GM12878 (cell line): ENCODE measurements around the gene FOXK2. TPM values are rescaled to one million over a fixed set of nuclear protein-coding genes. Genes with fewer than 3 reads are reported as not detected.
"Not testable (repeated sequence)": the region's sequence is repeated elsewhere in the genome, so short reads cannot be mapped to it uniquely, and the experiment has no call there.

Experiments used
- ATAC-seq: fragments of 200-7000 bp; cut with Tn5 transposase; 3 replicates; pipeline ENCODE4 v1.9.1; 2020; ENCODE audit warnings: mild to moderate bottlenecking, moderate library complexity
- BruUV-seq: library from RNA; stranded (reverse); fragments of 400-500 nt; replicated peaks from 2 replicates; lab custom pipeline; 2021; lab: Mats Ljungman, UMichigan
- CTCF ChIA-PET: fragments of 300-600 bp; sonication (Branson Sonifier 250); formaldehyde crosslinking; extraction: SDS; loops from one replicate; lab custom pipeline; 2021; ENCODE audit warnings: inconsistent platforms; lab: Yijun Ruan, JAX
- POLR2A ChIA-PET: fragments of 350-600 bp; formaldehyde crosslinking; extraction: SDS; loops from one replicate; lab custom pipeline; 2021; ENCODE audit warnings: inconsistent platforms; lab: Charles Lee
- RAD21 ChIA-PET: fragments of 300-600 bp; sonication (Branson Sonifier 250); formaldehyde crosslinking; loops from one replicate; lab custom pipeline; 2023; ENCODE audit warnings: antibody characterized with exemption; ENCODE audit not compliant: unreplicated experiment; lab: Charles Lee
- SMC1A ChIA-PET: fragments of 300-600 bp; sonication (Branson Sonifier 250); formaldehyde crosslinking; loops from one replicate; lab custom pipeline; 2023; ENCODE audit not compliant: unreplicated experiment, uncharacterized antibody; lab: Charles Lee
- DNase-seq: peaks from one replicate; pipeline ENCODE4 v3.0.0-alpha.2; 2011; ENCODE audit warnings: low read depth, low spot score
- FAIRE-seq: peaks from 3 replicates; lab custom pipeline; 2011; peaks lifted over from hg19 to GRCh38; lab: Jason Lieb, UNC
- H2AFZ ChIP-seq: 2 replicates; pipeline ENCODE4 v1.6.0; 2011; ENCODE audit warnings: low read depth, low read length, control low read depth; ENCODE audit not compliant: control insufficient read depth
- H3K27ac ChIP-seq: 2 replicates; pipeline ENCODE4 v1.5.1; 2011; ENCODE audit warnings: control low read depth; ENCODE audit not compliant: control insufficient read depth, insufficient read depth
- H3K27me3 ChIP-seq, 2 experiments: replicated peaks in 1 of 2; 2 replicates each; pipeline versions ENCODE4 v1.6.0 to v1.6.1; 2011; ENCODE audit warnings: low read length in 1 of 2; ENCODE audit not compliant: control insufficient read depth in 2 of 2, insufficient read depth in 2 of 2
- H3K36me3 ChIP-seq, 2 experiments: 2 replicates each; pipeline ENCODE4 v1.5.1; 2011; ENCODE audit warnings: low read length in 1 of 2; ENCODE audit not compliant: control insufficient read depth in 2 of 2, insufficient read depth in 2 of 2
- H3K4me1 ChIP-seq: 2 replicates; pipeline ENCODE4 v1.6.1; 2011; ENCODE audit warnings: mild to moderate bottlenecking, low read length, moderate library complexity, mixed read lengths; ENCODE audit not compliant: control insufficient read depth, insufficient read depth
- H3K4me2 ChIP-seq: 2 replicates; pipeline ENCODE4 v1.6.0; 2011; ENCODE audit warnings: control low read depth; ENCODE audit not compliant: control insufficient read depth, insufficient read depth
- H3K4me3 ChIP-seq: fragments of 200-600 bp; sonication (generic); 2 replicates; pipeline ENCODE4 v1.5.1; 2016
- H3K79me2 ChIP-seq: 2 replicates; pipeline ENCODE4 v1.6.0; 2011; ENCODE audit warnings: low read length; ENCODE audit not compliant: control insufficient read depth, insufficient read depth
- H3K9ac ChIP-seq: 2 replicates; pipeline ENCODE4 v1.8.0; 2011; ENCODE audit warnings: low read length, control low read depth, mixed read lengths; ENCODE audit not compliant: control insufficient read depth, insufficient read depth
- H3K9me3 ChIP-seq: replicated peaks from 3 replicates; pipeline ENCODE4 v1.5.1; 2011; ENCODE audit warnings: mild to moderate bottlenecking, low read length; ENCODE audit not compliant: control insufficient read depth, insufficient read depth
- H4K20me1 ChIP-seq: 2 replicates; pipeline ENCODE4 v1.6.0; 2011; ENCODE audit not compliant: control insufficient read depth, insufficient read depth
- BMI1 ChIP-seq: fragments of 450-650 bp; IDR thresholded peaks from 2 replicates; pipeline ENCODE4 v1.6.1; 2016; ENCODE audit warnings: mild to moderate bottlenecking, moderate library complexity, borderline replicate concordance
- DPF2 ChIP-seq: fragments of 450-650 bp; IDR thresholded peaks from 2 replicates; pipeline ENCODE4 v1.6.1; 2017; ENCODE audit warnings: mild to moderate bottlenecking
- HDGF ChIP-seq: fragments of 450-650 bp; IDR thresholded peaks from 2 replicates; pipeline ENCODE4 v1.6.1; 2016; ENCODE audit warnings: antibody characterized with exemption
- JUNB ChIP-seq: IDR thresholded peaks from 2 replicates; pipeline ENCODE4 v1.6.1; 2016; ENCODE audit warnings: antibody characterized with exemption, mild to moderate bottlenecking
- MTA2 ChIP-seq: fragments of 450-650 bp; IDR thresholded peaks from 2 replicates; pipeline ENCODE4 v1.6.1; 2016; ENCODE audit warnings: low read depth, mild to moderate bottlenecking, moderate library complexity
- NBN ChIP-seq: fragments of 450-650 bp; IDR thresholded peaks from 2 replicates; pipeline ENCODE4 v1.6.1; 2016
- PML ChIP-seq: IDR thresholded peaks from 2 replicates; pipeline ENCODE4 v1.6.1; 2012; ENCODE audit warnings: low read length, inconsistent platforms
- POU2F2 ChIP-seq: IDR thresholded peaks from 3 replicates; pipeline ENCODE4 v1.6.1; 2011; ENCODE audit warnings: low read depth, mild to moderate bottlenecking, low read length, borderline replicate concordance
- RFX5 ChIP-seq: IDR thresholded peaks from 2 replicates; pipeline ENCODE4 v1.6.1; 2011; ENCODE audit warnings: low read depth, low read length, improper control_type of control experiment
- RUNX3 ChIP-seq: IDR thresholded peaks from 2 replicates; pipeline ENCODE4 v1.6.1; 2012; ENCODE audit warnings: low read length, inconsistent platforms
- TAF1 ChIP-seq: IDR thresholded peaks from 2 replicates; pipeline ENCODE4 v1.6.1; 2011; ENCODE audit warnings: mild to moderate bottlenecking, low read depth, low read length, borderline replicate concordance
- TCF3 ChIP-seq: IDR thresholded peaks from 2 replicates; pipeline ENCODE4 v1.6.1; 2012; ENCODE audit warnings: low read depth, mild to moderate bottlenecking, low read length, borderline replicate concordance; ENCODE audit not compliant: insufficient read depth
- YY1 ChIP-seq: IDR thresholded peaks from 2 replicates; pipeline ENCODE4 v1.6.1; 2011; ENCODE audit warnings: low read depth, mild to moderate bottlenecking, low read length
- ZBED1 ChIP-seq: IDR thresholded peaks from 2 replicates; pipeline ENCODE4 v1.6.1; 2016; ENCODE audit warnings: borderline replicate concordance
- ZNF217 ChIP-seq: fragments of 450-650 bp; IDR thresholded peaks from 2 replicates; pipeline ENCODE4 v1.6.1; 2017; ENCODE audit warnings: antibody characterized with exemption, mild to moderate bottlenecking
- WGBS: methylation state at CpG from one replicate; pipeline ENCODE4 v1.1.6; 2016; ENCODE audit warnings: low lambda C conversion rate; ENCODE audit not compliant: insufficient replicate concordance, insufficient coverage; ENCODE audit errors: missing lambda C conversion rate; 5-methylcytosine and 5-hydroxymethylcytosine counted together
- in situ Hi-C: fragments of 300-500 bp; cut with MboI; formaldehyde crosslinking; loops from 9 replicates; pipeline ENCODE4 v1.14.3; 2018; ENCODE audit warnings: mixed read lengths
- intact Hi-C: fragments of 100-400 bp; cut with micrococcal nuclease; formaldehyde crosslinking; loops from one replicate; pipeline ENCODE4 v1.14.2; 2022; ENCODE audit not compliant: unreplicated experiment
- polyA plus RNA-seq, 11 experiments: library from polyadenylated mRNA; depleted of rRNA in 4 of 11; unstranded in 6 of 11; stranded (reverse) in 5 of 11; fragments of >200 nt; fragmentation: Nextera tagmentation in 4 of 11; fragmentation: Illumina TruSeq in 1 of 11; extraction: Ambion mirVana in 4 of 11; extraction: Trizol in 1 of 11; gene quantifications; 1 replicate in 1 of 11; 2 replicates in 10 of 11; pipeline versions ENCODE4 v1.2.1 to v1.2.3, GENCODE V29; 2011 to 2016; ENCODE audit warnings: inconsistent platforms in 2 of 11, missing spikeins in 2 of 11, low read depth in 1 of 11
- total RNA-seq, 4 experiments: library from RNA; depleted of rRNA in 3 of 4; stranded (reverse); fragments of >200 nt in 3 of 4; fragmentation: Illumina TruSeq in 1 of 4; extraction: Trizol in 1 of 4; gene quantifications; 2 replicates each; pipeline versions ENCODE4 v1.2.1 to v1.2.3, GENCODE V29; 2013 to 2021
- TF ChIP-seq, protein P1 (sequence below): fragments of 450-650 bp; IDR thresholded peaks from 2 replicates; pipeline ENCODE4 v1.6.1; 2017; ENCODE audit warnings: mild to moderate bottlenecking
- TF ChIP-seq, protein P2 (sequence below): fragments of 450-650 bp; IDR thresholded peaks from 2 replicates; pipeline ENCODE4 v1.6.1; 2016; ENCODE audit warnings: mild to moderate bottlenecking
- TF ChIP-seq, protein P3 (sequence below): fragments of 450-650 bp; IDR thresholded peaks from 2 replicates; pipeline ENCODE4 v1.6.1; 2017; ENCODE audit warnings: mild to moderate bottlenecking, low read depth, inconsistent platforms; ENCODE audit not compliant: poor library complexity, severe bottlenecking
- TF ChIP-seq, protein P4 (sequence below): fragments of 450-650 bp; IDR thresholded peaks from 2 replicates; pipeline ENCODE4 v1.6.1; 2016; ENCODE audit warnings: mild to moderate bottlenecking

Gene FOXK2
- total and polyA plus RNA-seq, 10 of the 15 experiments (the other 5 are each of a cell fraction or from before 2014, with no cell fraction given), result 2.4 to 56.8 (median 34.4) TPM

DNA sequence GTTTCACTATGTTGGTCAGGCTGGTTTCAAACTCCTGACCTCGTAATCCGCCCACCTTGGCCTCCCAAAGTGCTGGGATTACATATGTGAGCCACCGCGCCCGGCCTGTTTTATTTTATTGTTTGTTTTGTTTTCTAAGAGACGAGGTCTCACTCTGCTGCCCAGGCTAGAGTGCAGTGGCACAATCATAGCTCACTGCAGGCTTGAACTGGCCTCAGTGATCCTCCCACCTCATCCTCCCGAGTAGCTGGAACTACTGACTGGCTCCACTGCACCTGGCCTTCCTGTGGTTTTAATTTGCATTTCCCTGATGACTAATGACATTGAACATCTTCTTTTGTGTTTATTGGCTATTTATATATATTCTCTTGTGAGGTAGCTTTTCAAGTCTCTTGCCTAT lies 13.1 kb upstream of the FOXK2 start:
- Histone ChIP-seq H3K4me3 (peak overlapping the region; percentile 26; the same call in 1 of the 2 replicates), H3K9ac (peak overlapping the region; percentile 32; the same call in 1 of the 2 replicates), H3K4me2 (peak overlapping the region; percentile 61), H3K4me1 (peaks cover 11% of the 10 kb centered on the region), H3K27ac (peak overlapping the region; percentile 46)
- DNase-seq, result peak; percentile 92
- under 1% methylated on average over 7 of the region's 7 CpGs for WGBS
- ChIA-PET RAD21 (interaction anchor here (0.7 to 1.6 kb wide), 6 partner anchors 10 to 358 kb away, joined by 3 to 5 read pairs (median 3); no protein-coding TSS in a partner anchor), CTCF (interaction anchor here (1.0 to 5.6 kb wide), 10 partner anchors 9 to 57 kb away, joined by 3 to 26 read pairs (median 4); partner anchors contain the start of gene FOXK2), SMC1A (interaction anchor here (0.8 to 3.0 kb wide), 11 partner anchors 9 to 87 kb away, joined by 3 to 12 read pairs (median 4); no protein-coding TSS in a partner anchor), POLR2A (interaction anchor here (0.7 to 2.7 kb wide), 12 partner anchors 9 to 214 kb away, joined by 3 to 19 read pairs (median 4); partner anchors contain the start of genes FOXK2 and NARF)
- H3K36me3 ChIP-seq, H4K20me1 ChIP-seq, H3K27me3 ChIP-seq, in situ Hi-C loops, H3K9me3 ChIP-seq, intact Hi-C loops, BruUV-seq, H2AFZ ChIP-seq, H3K79me2 ChIP-seq: not testable (repeated sequence)
- ATAC-seq, result peak; percentile 100
- FAIRE-seq, result peak; percentile 100
- TF ChIP-seq ZBED1 (peak; percentile 77; the same call in 1 of the 2 replicates), HDGF (0 out of 2 replicates have a peak, but pooled peaks have one; percentile 74), ZNF217 (peak; percentile 93; the same call in 1 of the 2 replicates), TAF1 (peak; percentile 59; the same call in 1 of the 2 replicates), MTA2 (peak; percentile 73), BMI1 (0 out of 2 replicates have a peak, but pooled peaks have one; percentile 20), PML (peak; percentile 59; the same call in 1 of the 2 replicates), RFX5 (0 out of 2 replicates have a peak, but pooled peaks have one; percentile 29), TCF3 (peak; percentile 81; the same call in 1 of the 2 replicates), RUNX3 (peak; percentile 95), JUNB (peak; percentile 52), POU2F2 (peak; percentile 97), DPF2 (peak; percentile 61; the same call in 1 of the 2 replicates), NBN (peak; percentile 95), YY1 (0 out of 2 replicates have a peak, but pooled peaks have one; percentile 37)
- TF ChIP-seq, protein P1, sequence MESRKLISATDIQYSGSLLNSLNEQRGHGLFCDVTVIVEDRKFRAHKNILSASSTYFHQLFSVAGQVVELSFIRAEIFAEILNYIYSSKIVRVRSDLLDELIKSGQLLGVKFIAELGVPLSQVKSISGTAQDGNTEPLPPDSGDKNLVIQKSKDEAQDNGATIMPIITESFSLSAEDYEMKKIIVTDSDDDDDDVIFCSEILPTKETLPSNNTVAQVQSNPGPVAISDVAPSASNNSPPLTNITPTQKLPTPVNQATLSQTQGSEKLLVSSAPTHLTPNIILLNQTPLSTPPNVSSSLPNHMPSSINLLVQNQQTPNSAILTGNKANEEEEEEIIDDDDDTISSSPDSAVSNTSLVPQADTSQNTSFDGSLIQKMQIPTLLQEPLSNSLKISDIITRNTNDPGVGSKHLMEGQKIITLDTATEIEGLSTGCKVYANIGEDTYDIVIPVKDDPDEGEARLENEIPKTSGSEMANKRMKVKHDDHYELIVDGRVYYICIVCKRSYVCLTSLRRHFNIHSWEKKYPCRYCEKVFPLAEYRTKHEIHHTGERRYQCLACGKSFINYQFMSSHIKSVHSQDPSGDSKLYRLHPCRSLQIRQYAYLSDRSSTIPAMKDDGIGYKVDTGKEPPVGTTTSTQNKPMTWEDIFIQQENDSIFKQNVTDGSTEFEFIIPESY, result peak; percentile 32; the same call in 1 of the 2 replicates
- TF ChIP-seq, protein P2, sequence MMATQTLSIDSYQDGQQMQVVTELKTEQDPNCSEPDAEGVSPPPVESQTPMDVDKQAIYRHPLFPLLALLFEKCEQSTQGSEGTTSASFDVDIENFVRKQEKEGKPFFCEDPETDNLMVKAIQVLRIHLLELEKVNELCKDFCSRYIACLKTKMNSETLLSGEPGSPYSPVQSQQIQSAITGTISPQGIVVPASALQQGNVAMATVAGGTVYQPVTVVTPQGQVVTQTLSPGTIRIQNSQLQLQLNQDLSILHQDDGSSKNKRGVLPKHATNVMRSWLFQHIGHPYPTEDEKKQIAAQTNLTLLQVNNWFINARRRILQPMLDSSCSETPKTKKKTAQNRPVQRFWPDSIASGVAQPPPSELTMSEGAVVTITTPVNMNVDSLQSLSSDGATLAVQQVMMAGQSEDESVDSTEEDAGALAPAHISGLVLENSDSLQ, result peak; percentile 44
- TF ChIP-seq, protein P3, sequence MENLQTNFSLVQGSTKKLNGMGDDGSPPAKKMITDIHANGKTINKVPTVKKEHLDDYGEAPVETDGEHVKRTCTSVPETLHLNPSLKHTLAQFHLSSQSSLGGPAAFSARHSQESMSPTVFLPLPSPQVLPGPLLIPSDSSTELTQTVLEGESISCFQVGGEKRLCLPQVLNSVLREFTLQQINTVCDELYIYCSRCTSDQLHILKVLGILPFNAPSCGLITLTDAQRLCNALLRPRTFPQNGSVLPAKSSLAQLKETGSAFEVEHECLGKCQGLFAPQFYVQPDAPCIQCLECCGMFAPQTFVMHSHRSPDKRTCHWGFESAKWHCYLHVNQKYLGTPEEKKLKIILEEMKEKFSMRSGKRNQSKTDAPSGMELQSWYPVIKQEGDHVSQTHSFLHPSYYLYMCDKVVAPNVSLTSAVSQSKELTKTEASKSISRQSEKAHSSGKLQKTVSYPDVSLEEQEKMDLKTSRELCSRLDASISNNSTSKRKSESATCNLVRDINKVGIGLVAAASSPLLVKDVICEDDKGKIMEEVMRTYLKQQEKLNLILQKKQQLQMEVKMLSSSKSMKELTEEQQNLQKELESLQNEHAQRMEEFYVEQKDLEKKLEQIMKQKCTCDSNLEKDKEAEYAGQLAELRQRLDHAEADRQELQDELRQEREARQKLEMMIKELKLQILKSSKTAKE, result peak; percentile 84
- TF ChIP-seq, protein P4, sequence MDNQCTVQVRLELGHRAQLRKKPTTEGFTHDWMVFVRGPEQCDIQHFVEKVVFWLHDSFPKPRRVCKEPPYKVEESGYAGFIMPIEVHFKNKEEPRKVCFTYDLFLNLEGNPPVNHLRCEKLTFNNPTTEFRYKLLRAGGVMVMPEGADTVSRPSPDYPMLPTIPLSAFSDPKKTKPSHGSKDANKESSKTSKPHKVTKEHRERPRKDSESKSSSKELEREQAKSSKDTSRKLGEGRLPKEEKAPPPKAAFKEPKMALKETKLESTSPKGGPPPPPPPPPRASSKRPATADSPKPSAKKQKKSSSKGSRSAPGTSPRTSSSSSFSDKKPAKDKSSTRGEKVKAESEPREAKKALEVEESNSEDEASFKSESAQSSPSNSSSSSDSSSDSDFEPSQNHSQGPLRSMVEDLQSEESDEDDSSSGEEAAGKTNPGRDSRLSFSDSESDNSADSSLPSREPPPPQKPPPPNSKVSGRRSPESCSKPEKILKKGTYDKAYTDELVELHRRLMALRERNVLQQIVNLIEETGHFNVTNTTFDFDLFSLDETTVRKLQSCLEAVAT, result peak; percentile 73
